CD4-positive, alpha-beta T cell (primary cell): ENCODE data around the gene RTRAF. TPM values are rescaled to one million over a fixed set of nuclear protein-coding genes. Genes with fewer than 3 reads are reported as not detected.

Source experiments
- ATAC-seq: fragments of 200-7000 bp; cut with Tn5 transposase; one replicate; pipeline ENCODE4 v1.10.0; 2022; ENCODE audit warnings: mild to moderate bottlenecking; ENCODE audit not compliant: poor library complexity
- CTCF ChIA-PET: fragments of 350-600 bp; sonication (Branson Sonifier 250); formaldehyde crosslinking; loops from one replicate; lab custom pipeline; 2021; ENCODE audit warnings: antibody characterized with exemption, inconsistent platforms; lab: Charles Lee
- POLR2A ChIA-PET: fragments of 350-600 bp; sonication (Branson Sonifier 250); formaldehyde crosslinking; loops from one replicate; lab custom pipeline; 2021; ENCODE audit warnings: antibody characterized with exemption, inconsistent platforms; lab: Charles Lee
- DNase-seq, 14 experiments: peaks; one replicate each; pipeline ENCODE4 v3.0.0-alpha.2; 2013 to 2020; ENCODE audit warnings: mixed read lengths in 2 of 14
- H3K27ac ChIP-seq, 2 donors: one replicate each; pipeline versions ENCODE4 v1.5.1 to v1.7.0; 2013; ENCODE audit warnings: low read length in 2 of 2, low read depth in 1 of 2, mild to moderate bottlenecking in 1 of 2
- H3K27me3 ChIP-seq, 2 experiments: 1 replicate in 1 of 2; 2 replicates in 1 of 2; pipeline versions ENCODE4 v1.6.1 to v1.7.0; 2013; ENCODE audit warnings: low read length in 2 of 2, control low read depth in 1 of 2, mild to moderate bottlenecking in 1 of 2, moderate library complexity in 1 of 2; ENCODE audit not compliant: insufficient read depth in 2 of 2, control insufficient read depth in 1 of 2
- H3K36me3 ChIP-seq: one replicate; pipeline ENCODE4 v1.6.1; 2013; ENCODE audit warnings: low read length, control low read depth; ENCODE audit not compliant: insufficient read depth
- H3K4me1 ChIP-seq: one replicate; pipeline ENCODE4 v1.6.1; 2013; ENCODE audit warnings: low read length, control low read depth; ENCODE audit not compliant: insufficient read depth
- H3K4me3 ChIP-seq: one replicate; pipeline ENCODE4 v1.5.1; 2013; ENCODE audit warnings: mild to moderate bottlenecking, low read length, moderate library complexity
- H3K9me3 ChIP-seq, 2 experiments: 1 replicate in 1 of 2; 2 replicates in 1 of 2; pipeline versions ENCODE4 v1.6.1 to v1.7.0; 2013; ENCODE audit warnings: low read length in 2 of 2, mild to moderate bottlenecking in 2 of 2, control low read depth in 1 of 2, moderate library complexity in 1 of 2; ENCODE audit not compliant: control insufficient read depth in 1 of 2, insufficient read depth in 1 of 2
- H3K27ac Mint-ChIP-seq: one replicate; pipeline ENCODE4 v1.8.0; 2020; ENCODE audit warnings: mixed read lengths
- H3K27me3 Mint-ChIP-seq: one replicate; pipeline ENCODE4 v1.8.0; 2021; ENCODE audit warnings: mixed read lengths
- H3K36me3 Mint-ChIP-seq: one replicate; pipeline ENCODE4 v1.8.0; 2021; ENCODE audit warnings: low read depth, mixed read lengths
- H3K4me1 Mint-ChIP-seq: one replicate; pipeline ENCODE4 v1.8.0; 2021; ENCODE audit warnings: low read depth, mixed read lengths
- H3K4me3 Mint-ChIP-seq: one replicate; pipeline ENCODE4 v1.8.0; 2020; ENCODE audit warnings: mild to moderate bottlenecking, mixed read lengths
- H3K9me3 Mint-ChIP-seq: one replicate; pipeline ENCODE4 v1.8.0; 2020; ENCODE audit warnings: mixed read lengths
- CTCF ChIP-seq: fragments of 200-600 bp; IDR thresholded peaks from one replicate; pipeline ENCODE4 v1.8.0; 2022; ENCODE audit warnings: antibody characterized with exemption, mild to moderate bottlenecking
- intact Hi-C, 2 experiments: fragments of 100-400 bp; cut with DNase I in 1 of 2; cut with micrococcal nuclease in 1 of 2; formaldehyde crosslinking; loops; one replicate each; pipeline versions ENCODE4 v1.15.1 to v1.9.0; 2023 to 2025; cut with DNase I, micrococcal nuclease
- total RNA-seq, 174 experiments: library from RNA in 2 of 174; stranded (reverse) in 2 of 174; gene quantifications; one replicate each; pipeline ENCODE4 v1.2.3 and lab custom pipeline; 2021 to 2026

Gene RTRAF
- total RNA-seq, 2 experiments from 2014 or later: 155 to 157 TPM

- Histone ChIP-seq H3K9me3 (no peaks in the 10 kb centered on the region), H3K36me3 (peaks cover 73% of the 10 kb centered on the region), H3K27ac (no peak overlapping the region), H3K27me3 (no peaks in the 10 kb centered on the region), H3K4me1 (no peaks in the 10 kb centered on the region), H3K4me3 (no peak overlapping the region)
- Mint-ChIP-seq H3K9me3 (no peaks in the 10 kb centered on the region), H3K27me3 (no peaks in the 10 kb centered on the region), H3K36me3 (peaks cover 95% of the 10 kb centered on the region), H3K27ac (no peak overlapping the region), H3K4me3 (no peak overlapping the region), H3K4me1 (peaks cover 34% of the 10 kb centered on the region)
- DNase-seq (no peak), ATAC-seq (no peak)
- ChIA-PET POLR2A (no interaction called here), CTCF (no interaction called here)
- no peak for TF ChIP-seq CTCF
- intact Hi-C loops: loop anchor here (5.0 to 10.0 kb wide), 4 partner anchors 276 to 1306 kb away; no protein-coding TSS in a partner anchor
Observed at GRCh38 chr14:51999084-51999483, 9.7 kb downstream of the RTRAF start.

- H3K9me3 ChIP-seq: no peaks in the 10 kb centered on the region
- ATAC-seq: no peak
- H3K27me3 ChIP-seq: no peaks in the 10 kb centered on the region
- H3K36me3 ChIP-seq: peaks cover 73% of the 10 kb centered on the region
- no peaks in the 10 kb centered on the region for H3K4me1 ChIP-seq
- no peak overlapping the region for H3K27ac Mint-ChIP-seq
- CTCF ChIA-PET: no interaction called here
- H3K4me3 ChIP-seq: no peak overlapping the region
- POLR2A ChIA-PET: no interaction called here
- TF ChIP-seq CTCF: no peak
- H3K4me1 Mint-ChIP-seq: peaks cover 24% of the 10 kb centered on the region
- H3K27ac ChIP-seq: no peak overlapping the region
- H3K36me3 Mint-ChIP-seq: peaks cover 95% of the 10 kb centered on the region
- no peak for DNase-seq
- intact Hi-C loops: no loop called here
- no peaks in the 10 kb centered on the region for H3K27me3 Mint-ChIP-seq
- no peak overlapping the region for H3K4me3 Mint-ChIP-seq
- H3K9me3 Mint-ChIP-seq: no peaks in the 10 kb centered on the region
Observed at GRCh38 chr14:52000019-52000582, 10.8 kb downstream of the RTRAF start.

DNA sequence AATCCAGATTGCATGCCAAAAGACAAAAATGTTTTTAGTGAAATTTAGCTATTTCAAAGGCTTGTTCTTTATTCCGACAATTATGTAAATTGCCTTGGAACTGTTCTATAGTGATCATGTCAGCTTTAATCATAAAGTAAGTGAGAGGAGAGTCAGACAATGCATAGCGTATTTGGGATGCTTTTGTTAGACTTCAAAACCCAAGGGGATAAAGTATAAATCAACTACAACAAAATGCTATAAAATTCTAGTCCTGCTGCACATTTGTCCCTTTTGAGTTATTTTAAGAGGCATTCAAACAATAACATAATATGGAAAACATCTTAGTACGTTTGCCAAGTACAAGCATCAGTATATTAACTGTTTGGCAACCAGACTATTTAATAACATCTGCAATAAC, 11.3 kb downstream of the RTRAF start:
- Histone ChIP-seq H3K27me3 (no peaks in the 10 kb centered on the region), H3K4me1 (no peaks in the 10 kb centered on the region), H3K4me3 (no peak overlapping the region), H3K36me3 (peaks cover 73% of the 10 kb centered on the region), H3K27ac (no peak overlapping the region), H3K9me3 (no peaks in the 10 kb centered on the region)
- no peaks in the 10 kb centered on the region for H3K27me3 Mint-ChIP-seq
- intact Hi-C loops: no loop called here
- H3K4me1 Mint-ChIP-seq: peaks cover 20% of the 10 kb centered on the region
- DNase-seq (no peak), ATAC-seq (no peak)
- no peaks in the 10 kb centered on the region for H3K9me3 Mint-ChIP-seq
- ChIA-PET POLR2A (no interaction called here), CTCF (no interaction called here)
- no peak for TF ChIP-seq CTCF
- no peak overlapping the region for H3K27ac Mint-ChIP-seq
- peaks cover 96% of the 10 kb centered on the region for H3K36me3 Mint-ChIP-seq
- H3K4me3 Mint-ChIP-seq: no peak overlapping the region
